ENCODE data around the gene NR4A1.

Gene NR4A1

DNA sequence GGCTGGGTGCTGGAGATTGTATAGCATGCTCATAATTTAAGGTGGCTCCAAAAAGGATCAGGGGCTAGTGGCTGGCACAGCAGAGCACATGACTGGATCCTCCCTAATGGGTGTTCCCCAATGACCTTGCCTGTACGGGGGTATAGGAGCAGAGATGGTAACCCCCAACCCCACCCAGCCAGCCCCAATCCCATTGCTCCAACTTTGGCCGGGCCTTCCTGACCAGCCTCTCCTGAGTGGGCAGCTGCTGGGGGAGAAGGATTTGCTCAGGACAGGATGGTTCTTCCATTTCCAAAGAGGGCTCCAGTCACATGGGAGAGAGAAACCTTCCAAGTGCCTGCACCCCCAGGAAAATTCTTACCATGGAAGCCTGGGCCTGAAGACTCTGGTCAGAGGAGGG, 15.3 kb upstream of the NR4A1 start:
- no peak for TF ChIP-seq CTCF (IDR thresholded peaks at IDR 0.05; ENCODE audit: insufficient read depth, low read length, poor library complexity, severe bottlenecking)
- TF ChIP-seq EZH2phosphoT487 (conservative IDR thresholded peaks at IDR 0.05; ENCODE audit: low read length) = no peak
- Histone ChIP-seq H3K9ac (ENCODE audit: low read length) (peak overlapping the region; percentile 34; the same call in 1 of the 2 replicates), H3K9me3 (ENCODE audit: insufficient read depth, low read length) (no peaks in the 10 kb centered on the region), H3K27ac (ENCODE audit: low read depth, low read length) (no peak overlapping the region), H4K20me1 (ENCODE audit: low read depth, low read length) (no peaks in the 10 kb centered on the region), H3K9me2 (replicated peaks; ENCODE audit: insufficient read depth, low read length) (no peaks in the 10 kb centered on the region), H3F3A (ENCODE audit: insufficient read depth) (peaks cover 23% of the 10 kb centered on the region), H3K79me2 (ENCODE audit: insufficient read depth, low read length) (no peaks in the 10 kb centered on the region), H2AFZ (ENCODE audit: low read depth, low read length, severe bottlenecking) (no peak overlapping the region), H3K36me3 (ENCODE audit: low read length) (no peaks in the 10 kb centered on the region), H3K4me3 (ENCODE audit: insufficient read depth, low read length, poor library complexity, severe bottlenecking) (no peak overlapping the region), H3K27me3 (ENCODE audit: low read length) (no peaks in the 10 kb centered on the region), H3K4me2 (ENCODE audit: low read depth, low read length, poor library complexity, severe bottlenecking) (no peak overlapping the region)

GRCh38 chr12:52036587-52037171, 14.6 kb upstream of the NR4A1 start:
- no peaks in the 10 kb centered on the region for H3K36me3 ChIP-seq (ENCODE audit: low read length)
- H3K9me3 ChIP-seq (ENCODE audit: insufficient read depth, low read length) = no peaks in the 10 kb centered on the region
- peak overlapping the region; percentile 39 for H3K4me2 ChIP-seq (ENCODE audit: low read depth, low read length, poor library complexity, severe bottlenecking)
- H3K4me3 ChIP-seq (ENCODE audit: insufficient read depth, low read length, poor library complexity, severe bottlenecking) = peak overlapping the region; percentile 22
- peaks cover 23% of the 10 kb centered on the region for H3F3A ChIP-seq (ENCODE audit: insufficient read depth)
- peak overlapping the region; percentile 34; the same call in 1 of the 2 replicates for H3K9ac ChIP-seq (ENCODE audit: low read length)
- TF ChIP-seq CTCF (IDR thresholded peaks at IDR 0.05; ENCODE audit: insufficient read depth, low read length, poor library complexity, severe bottlenecking) (no peak), EZH2phosphoT487 (conservative IDR thresholded peaks at IDR 0.05; ENCODE audit: low read length) (no peak)
- peak overlapping the region; percentile 10 for H2AFZ ChIP-seq (ENCODE audit: low read depth, low read length, severe bottlenecking)
- peak overlapping the region; percentile 29 for H3K27ac ChIP-seq (ENCODE audit: low read depth, low read length)
- no peaks in the 10 kb centered on the region for H4K20me1 ChIP-seq (ENCODE audit: low read depth, low read length)
- no peaks in the 10 kb centered on the region for H3K27me3 ChIP-seq (ENCODE audit: low read length)
- no peaks in the 10 kb centered on the region for H3K79me2 ChIP-seq (ENCODE audit: insufficient read depth, low read length)
- no peaks in the 10 kb centered on the region for H3K9me2 ChIP-seq (replicated peaks; ENCODE audit: insufficient read depth, low read length)

DNA sequence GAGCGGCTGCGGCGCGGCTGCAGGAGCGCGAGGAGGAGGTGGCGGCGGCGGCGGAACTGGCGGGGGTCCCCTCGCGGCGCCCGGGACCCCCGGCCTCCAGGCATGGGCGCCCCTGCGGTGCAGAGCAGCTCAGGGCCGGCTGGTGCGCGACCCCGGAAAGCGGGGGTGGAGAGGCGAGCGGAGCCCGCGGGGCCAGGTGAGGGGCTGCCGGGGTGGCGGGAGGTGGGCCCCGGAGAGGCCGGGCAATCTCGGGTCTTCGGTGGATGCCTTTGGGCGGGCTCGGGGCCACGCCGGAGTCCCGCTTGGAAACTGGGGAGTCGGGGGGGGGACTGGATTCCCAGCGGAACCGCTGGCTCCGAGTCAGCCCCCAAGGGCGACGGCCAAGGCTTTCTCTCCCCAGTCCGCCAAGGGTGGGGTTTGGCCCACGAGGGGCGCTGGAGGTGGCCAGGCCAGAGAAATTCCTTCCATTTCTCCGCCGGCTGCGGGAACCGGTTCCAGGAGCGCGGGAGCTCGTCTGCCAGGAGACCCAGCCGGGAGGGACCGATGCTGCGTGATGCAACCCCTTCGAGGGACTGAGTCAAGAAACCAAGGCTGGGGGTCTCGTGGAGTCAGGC, 13.9 kb upstream of the NR4A1 start:
- TF ChIP-seq EZH2phosphoT487 (conservative IDR thresholded peaks at IDR 0.05; ENCODE audit: low read length) (no peak), CTCF (IDR thresholded peaks at IDR 0.05; ENCODE audit: insufficient read depth, low read length, poor library complexity, severe bottlenecking) (no peak)
- Histone ChIP-seq H3K4me3 (ENCODE audit: insufficient read depth, low read length, poor library complexity, severe bottlenecking) (peak overlapping the region; percentile 48), H4K20me1 (ENCODE audit: low read depth, low read length) (no peaks in the 10 kb centered on the region), H3K27ac (ENCODE audit: low read depth, low read length) (no peak overlapping the region), H3F3A (ENCODE audit: insufficient read depth) (peaks cover 20% of the 10 kb centered on the region), H3K4me2 (ENCODE audit: low read depth, low read length, poor library complexity, severe bottlenecking) (peak overlapping the region; percentile 56), H2AFZ (ENCODE audit: low read depth, low read length, severe bottlenecking) (no peak overlapping the region), H3K36me3 (ENCODE audit: low read length) (no peaks in the 10 kb centered on the region), H3K9ac (ENCODE audit: low read length) (peak overlapping the region; percentile 53), H3K27me3 (ENCODE audit: low read length) (no peaks in the 10 kb centered on the region), H3K9me2 (replicated peaks; ENCODE audit: insufficient read depth, low read length) (no peaks in the 10 kb centered on the region), H3K9me3 (ENCODE audit: insufficient read depth, low read length) (no peaks in the 10 kb centered on the region), H3K79me2 (ENCODE audit: insufficient read depth, low read length) (no peaks in the 10 kb centered on the region)
